ENCODE data around the gene ATXN2L.
"Not testable (repeated sequence)": the region's sequence is repeated elsewhere in the genome, so short reads cannot be mapped to it uniquely, and the experiment has no call there.

ATXN2L gene

DNA sequence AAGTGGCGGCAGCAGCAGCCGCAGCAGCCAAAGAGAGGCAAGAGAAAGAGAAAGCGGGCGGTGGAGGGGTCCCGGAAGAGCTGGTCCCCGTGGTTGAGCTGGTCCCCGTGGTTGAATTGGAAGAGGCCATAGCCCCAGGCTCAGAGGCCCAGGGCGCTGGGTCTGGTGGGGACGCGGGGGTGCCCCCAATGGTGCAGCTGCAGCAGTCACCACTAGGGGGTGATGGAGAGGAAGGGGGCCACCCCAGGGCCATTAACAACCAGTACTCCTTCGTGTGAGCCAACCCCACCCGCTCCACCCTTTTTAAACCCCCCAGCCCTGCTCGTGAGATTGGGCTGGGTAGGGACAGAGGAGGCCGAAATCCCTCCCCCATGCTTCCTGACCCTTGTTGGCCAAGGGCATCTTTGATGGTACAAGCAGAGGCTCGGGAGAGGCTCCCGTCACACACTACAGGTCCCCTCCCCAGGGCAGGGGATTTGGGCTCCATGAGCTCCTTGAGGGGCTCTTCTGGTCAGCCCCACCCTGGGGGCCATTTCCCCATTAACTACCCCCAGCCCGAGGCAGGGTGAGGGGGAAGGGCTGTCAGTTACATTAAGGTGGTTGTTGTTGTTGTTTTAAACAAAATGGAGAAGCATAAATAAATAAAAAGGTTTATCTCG, 50.9 kb downstream of the ATXN2L start:
- DNase-seq: peak in 1 of 2 donors; percentile 64

DNA sequence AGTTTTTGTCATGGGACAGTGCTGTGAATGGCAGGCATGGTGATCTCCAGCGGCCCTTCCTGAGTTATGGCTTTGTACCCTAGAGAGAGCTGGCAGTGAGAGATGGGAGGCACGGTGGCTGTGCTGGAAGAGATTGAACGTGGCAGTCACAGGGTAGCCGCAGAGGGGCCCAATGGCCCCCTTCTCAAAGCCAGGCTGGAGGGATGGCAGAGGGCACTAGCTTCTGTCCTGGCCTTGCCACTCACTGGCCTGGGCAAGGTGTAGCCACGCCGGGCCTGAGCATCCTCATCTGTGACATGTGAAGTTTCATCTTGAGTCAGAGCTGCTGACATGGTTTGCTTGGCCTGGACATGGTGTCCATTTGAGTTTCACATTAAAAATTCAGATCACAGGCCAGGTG, 51.6 kb downstream of the ATXN2L start:
- DNase-seq: no peak

DNA sequence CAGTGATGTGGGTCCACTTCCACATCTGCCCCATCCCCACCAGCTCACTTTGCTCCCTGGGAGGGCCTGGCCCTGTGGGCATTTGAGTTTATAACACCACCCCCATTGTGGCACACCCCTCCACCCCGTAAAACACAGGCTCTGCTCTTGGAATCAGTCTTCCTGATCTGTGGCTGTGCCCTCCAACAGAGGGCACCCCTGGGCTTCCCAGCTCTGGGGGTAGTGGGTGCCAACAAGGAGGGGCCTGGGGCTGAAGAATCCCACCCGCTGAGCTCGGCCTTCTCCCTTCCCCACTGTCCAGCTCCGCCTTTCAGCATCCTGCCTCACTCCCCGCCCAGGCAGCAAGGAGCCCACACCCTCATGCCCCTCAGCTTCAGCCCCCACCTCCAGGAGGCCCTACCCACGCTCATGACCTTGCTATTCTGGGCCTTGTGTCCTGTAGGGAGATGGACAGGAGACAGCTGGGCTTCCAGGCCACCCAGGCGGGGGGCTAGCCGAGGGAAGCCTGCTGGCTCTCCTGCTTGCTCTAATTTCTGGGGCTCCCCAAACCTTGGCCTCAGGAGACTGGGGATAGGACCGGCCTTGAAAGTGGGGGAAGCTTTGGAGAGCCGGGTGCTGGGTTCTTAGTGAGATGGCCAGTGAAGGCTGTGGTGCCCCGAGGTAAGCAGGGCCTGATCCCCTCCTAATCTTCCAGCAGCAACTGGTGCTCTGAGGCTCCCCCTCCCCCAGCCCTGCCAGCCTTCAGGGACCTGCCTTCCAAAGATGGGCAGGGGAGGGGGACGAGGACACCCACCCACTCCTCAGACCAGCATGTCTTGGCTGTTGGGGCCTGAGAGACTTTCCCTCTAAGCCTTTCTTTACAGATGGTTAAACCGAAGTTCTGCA, 52.6 kb downstream of the ATXN2L start:
- no peak for DNase-seq

DNA sequence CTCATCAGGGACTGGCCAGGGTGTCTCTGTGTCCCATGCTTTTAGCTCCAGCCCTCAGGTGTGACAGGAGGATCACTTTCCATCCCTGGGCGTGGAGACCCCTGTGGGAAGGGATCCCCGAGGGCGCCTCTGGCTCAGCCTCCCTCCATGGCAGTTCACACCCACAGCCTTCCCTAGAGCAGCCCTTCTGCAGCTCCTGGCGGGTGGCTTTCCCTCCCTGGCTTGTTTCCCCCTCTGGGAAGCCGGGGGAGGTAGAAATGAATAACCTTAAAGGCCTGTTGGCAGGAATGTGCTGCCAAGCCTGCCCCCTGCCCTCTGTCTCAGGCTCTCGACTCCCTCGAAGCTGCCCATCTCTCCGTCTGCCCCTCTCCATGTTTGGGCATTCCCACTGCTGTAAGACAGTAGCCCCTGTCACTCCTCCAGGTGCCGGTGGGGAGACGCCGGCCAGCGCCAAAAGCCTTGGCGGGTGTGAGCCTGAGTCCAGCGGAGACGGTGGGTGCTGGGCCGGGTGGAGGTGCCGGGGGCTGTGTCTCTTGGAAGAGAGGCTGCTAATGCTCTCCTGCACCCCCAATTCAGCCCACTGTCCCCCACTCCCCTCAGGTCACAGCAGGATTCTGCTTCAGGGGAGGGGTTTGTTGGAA, 53.3 kb downstream of the ATXN2L start:
- DNase-seq: no peak

DNA sequence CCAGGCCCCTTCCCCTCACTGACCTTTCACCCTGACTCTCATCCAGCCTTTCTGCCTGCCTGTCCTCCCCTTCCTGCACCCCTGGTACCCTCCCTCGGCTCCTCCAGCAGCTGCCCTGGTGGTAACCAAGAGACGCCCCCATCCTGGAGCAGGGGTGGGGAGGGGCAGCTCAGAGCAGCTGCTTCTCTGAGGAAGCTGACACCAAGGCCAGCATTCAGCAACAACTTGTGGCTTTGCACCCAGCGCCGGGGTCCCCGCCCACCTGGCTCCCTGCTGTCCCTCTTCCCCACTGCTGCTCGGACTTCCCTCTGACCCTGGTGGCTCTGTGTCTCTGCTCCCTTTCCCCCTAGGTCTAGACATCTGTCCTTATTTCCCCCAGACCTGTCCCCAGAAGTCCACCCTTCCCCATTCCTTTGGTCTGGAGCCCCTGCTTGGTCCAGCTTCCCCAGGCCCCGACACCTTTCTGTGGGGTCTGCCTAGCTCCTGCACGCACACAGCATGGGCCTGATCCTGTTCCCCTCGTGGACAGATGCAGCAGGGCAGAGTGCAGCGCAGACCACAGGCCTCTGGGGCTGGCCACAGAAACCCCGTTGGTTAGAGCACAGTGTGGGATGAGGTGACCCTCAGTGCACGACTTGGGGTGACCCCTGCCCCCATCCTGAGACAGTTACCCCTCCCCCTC, 54.3 kb downstream of the ATXN2L start:
- no peak for DNase-seq

DNA sequence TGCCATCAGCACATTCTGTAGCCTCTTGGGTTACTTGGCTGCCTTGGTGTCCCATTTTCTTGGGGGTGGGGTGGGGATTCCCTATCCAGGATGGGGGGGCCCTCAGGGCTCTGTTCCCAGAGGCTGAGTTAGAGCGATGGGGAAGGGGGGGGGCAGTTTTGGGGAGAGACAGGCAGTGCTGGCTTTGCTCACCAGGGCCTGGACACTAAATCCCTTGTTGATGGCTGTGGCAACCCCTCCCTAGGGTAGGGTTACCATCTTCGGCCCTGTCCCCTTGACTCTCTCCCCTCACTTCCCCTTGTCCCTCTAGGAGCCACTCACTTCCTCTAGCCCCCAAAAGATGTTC, 54.8 kb downstream of the ATXN2L start:
- DNase-seq: no peak

DNA sequence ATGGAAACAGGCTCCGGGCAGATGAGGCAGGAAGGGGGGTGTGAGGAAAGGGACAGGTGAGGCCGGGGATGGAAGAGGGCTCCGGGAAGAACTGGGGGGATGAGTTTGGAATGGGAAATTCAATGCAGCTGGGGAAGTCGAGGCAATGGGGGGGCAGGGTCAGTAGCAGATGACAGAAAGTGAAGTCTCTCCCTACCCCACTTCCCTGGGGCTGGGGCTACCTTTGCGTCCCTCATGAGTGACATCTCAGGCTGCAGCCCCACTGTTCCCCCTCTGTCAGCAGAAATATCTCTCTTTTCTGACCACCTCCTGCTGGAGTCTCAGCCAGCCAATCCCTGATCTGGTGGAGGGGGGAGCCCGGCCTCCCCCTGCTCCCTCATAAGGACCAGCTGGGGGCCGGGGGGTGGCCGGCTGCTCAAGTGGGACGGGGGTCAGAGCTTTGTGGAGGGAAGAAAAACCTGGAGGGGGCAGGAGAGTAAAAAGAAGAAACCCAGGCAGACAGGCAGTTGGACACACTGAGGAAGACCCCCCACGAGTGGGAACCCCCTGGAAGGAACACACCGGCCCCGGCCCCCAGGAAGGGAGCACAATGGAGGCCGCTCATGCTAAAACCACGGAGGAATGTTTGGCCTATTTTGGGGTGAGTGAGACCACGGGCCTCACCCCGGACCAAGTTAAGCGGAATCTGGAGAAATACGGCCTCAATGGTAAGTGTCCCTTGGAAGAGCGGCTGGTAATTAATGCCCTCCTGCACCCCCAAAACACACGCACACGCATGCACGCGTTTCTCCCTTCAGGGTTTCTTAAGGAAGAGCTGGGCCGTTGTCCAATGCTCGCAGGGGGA, 55.5 kb downstream of the ATXN2L start, which contains the start of gene ATP2A1:
Gene ATP2A1 (plus strand): TSS at position 406 of the 844 bp plus-strand sequence. CDS start 184 bp downstream, at position 590.
- no peak for DNase-seq

DNA sequence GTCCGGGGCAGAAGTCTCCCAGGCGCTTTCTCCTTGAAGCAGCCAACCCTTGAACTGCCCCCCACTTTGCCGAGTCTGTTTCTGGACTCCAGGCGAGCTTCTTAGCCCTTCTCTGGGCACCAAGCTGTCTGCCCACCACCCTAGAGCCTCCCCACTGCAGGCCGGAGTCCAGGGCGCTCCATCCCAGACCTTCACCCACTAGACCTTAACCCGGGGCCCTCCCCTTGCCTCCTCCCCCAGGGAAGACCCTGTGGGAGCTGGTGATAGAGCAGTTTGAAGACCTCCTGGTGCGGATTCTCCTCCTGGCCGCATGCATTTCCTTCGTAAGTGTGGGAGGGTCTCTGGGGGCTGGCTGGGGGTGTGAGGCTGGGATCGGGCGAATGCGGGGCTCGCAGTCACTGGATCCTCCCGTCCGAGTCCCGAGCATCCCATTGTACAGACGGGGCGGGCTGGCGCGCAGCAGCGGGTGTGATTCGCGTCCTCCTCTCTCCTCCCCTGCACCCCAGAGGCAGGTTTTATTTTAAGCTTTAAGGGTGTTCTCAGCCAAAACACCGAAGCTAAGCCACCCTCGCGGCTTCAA, 56.6 kb downstream of the ATXN2L start:
- DNase-seq: no peak

DNA sequence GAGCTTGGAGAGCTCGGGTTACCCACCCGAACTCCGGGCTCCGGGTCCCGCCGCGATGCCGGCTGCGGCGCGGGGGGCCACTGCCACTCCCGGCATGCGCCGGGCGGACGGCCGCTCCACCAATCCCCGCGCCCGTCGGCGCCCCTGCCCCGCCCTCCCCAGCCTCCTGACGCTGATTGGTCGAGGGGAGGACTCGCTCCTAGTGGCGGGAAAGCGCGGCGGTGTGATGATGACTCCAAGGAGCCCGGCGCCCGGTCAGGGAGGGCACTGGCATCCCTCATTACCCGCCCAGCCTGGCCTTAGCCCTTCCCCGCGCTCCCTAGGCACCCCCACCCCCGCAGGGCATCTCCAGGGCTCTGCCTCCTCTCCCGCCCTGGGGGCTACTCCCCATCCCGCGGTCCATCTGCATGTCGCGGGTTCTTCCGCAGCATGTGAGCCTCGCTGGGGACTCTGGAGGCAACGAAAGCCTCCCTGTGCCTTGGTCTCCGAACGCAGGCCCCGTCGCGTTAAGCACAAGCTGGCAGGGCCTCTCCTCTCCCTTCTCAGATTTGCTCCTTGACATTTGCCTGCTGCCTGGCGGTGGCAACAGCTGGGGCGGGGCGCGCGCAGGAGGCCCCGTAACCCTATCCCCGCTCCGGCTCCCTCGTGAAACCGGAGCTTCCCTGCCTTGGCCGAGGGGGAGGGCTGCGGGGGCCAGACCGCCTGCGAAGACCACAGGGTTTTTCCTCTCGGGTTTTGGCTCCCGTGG, 57.2 kb downstream of the ATXN2L start:
- DNase-seq: peak; percentile 75 to 88

DNA sequence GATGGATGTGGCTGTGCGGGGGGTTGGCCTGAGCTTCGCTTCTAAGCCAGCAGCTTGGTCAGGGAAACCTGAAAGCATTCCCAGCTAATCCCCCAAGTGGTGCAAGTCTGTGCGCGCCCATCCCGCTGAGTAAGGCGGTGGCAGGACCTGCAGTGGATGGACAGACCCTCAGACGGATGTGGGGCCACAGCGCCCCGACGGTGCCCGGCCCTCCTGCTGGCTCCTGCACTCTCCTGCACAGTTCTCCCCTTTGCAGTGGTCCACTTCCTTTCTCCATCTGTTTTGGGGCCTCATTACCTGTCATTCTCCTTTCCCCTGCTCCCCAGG, 57.8 kb downstream of the ATXN2L start:
- no peak for DNase-seq

DNA sequence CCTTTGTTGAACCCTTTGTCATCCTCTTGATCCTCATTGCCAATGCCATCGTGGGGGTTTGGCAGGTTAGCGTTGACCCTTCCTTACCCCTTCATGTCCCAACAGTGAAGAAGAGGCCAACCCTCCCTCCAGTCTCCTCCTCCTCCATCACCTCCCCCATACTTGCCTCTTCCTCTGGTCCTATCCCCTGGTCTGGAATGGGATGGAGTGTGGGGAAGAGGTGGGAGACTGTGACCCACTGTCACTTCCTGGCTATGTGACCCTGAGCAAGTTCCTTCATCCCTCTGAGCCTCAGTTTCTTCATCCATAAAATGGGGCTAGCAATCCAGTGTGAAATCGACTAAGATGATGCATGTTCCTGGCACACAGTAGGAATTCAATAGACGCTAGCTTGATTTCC, 58.2 kb downstream of the ATXN2L start:
- no peak for DNase-seq

DNA sequence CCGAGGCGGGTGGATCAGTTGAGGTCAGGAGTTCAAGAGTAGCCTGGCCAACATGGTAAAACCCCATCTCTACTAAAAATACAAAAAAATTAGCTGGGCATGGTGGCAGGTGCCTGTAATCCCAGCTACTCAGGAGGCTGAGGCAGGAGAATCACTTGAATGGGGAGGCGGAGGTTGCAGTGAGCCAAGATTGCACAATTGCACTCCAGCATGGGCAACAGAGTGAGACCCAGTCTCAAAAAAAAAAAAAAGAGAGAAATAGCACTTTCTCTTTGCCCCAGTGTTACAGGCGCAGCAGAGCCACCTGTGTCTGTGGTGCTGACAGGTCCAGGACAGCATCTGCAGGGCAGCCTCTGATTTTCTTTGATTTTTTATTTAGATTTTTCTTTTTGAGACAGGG, 58.8 kb downstream of the ATXN2L start:
- not testable (repeated sequence) for DNase-seq

DNA sequence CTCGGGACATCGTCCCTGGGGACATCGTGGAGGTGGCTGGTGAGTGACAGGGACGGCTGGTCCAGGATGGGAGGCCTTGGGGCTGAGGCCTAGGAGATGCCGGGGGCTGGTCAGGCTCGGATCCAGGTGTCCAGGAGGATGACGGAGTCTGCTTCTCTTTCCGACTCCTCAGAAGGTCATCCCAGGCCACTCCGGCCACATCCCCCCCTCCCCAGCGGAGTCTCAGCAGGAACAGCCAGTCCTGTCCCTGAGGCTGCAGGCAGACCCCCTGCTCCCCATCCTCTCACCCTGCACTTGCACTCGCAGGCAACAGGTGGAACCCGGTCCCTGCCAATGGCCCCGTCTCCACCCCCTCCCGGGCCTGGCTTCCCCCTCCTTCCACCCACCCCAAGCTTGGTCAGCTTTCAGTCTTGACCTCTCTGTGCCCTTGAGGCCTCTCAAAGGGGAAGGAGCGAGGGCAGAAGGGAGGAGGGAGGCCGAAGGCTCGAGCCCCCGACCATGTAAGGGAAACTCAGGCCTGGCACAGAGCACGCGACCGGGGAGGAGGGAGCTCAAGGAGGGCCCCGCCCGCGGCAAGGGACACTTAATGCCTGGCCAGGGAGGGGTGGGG, 59.9 kb downstream of the ATXN2L start:
- no peak for DNase-seq

DNA sequence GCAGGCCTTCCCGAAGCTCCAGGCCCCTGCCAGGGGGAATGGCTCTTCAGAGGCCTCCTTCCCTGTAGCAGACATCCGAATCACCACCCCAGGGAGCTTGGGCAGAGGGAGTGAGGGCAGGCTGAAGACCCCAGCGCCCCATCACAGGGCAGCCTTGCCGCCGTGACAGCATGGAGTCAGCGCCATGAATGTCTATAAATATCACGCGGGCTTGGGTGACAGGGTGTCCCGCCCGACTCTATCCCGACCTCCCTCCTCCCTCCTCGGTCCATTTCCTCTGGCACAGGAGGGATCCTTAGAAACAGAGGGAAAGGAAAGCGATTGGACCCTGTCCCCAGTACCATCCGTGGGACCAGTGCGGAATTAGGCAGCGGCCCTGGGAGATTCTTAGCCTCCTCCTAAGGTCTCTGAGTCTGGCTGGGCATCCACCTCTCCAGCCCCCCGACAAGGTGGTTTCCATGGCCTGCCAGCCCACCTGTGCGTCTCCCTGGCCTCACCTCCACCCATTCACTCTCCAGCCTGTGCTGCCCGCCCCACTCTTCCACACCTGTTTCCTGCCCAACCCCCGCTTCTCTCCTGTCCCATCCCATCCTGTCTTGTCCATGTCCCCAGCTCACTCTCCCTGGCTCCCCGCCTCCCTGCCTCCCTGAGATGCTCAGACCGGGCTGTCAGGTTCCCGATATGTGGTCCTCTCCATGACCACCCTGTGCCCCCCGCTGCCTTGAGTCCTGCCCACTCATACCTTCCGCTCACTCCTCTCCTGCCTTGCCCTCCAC, 60.6 kb downstream of the ATXN2L start:
- no peak for DNase-seq

DNA sequence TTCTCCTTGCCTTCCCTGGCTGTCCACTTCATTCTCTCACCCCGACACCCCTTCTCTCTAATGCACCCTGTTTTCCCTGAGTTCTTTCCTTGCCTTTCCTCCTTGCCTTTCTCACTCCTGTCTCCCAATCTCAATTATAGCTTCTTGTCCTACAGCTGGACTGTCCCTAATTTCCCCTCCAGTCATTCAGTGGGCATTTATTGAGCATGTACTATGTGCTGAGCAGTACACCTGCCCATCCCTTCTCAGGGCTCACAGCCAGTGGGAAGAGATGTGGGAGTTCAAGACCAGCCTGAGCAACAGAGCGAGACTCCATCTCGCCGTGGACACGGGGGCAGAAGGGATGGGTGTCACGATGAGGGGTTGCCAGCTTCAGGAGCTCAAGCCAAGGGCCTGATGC, 61.2 kb downstream of the ATXN2L start:
- no peak for DNase-seq

All from inflammatory macrophage treated with lipopolysaccharide for 1 hour (primary cell).